K562 (cell line): ENCODE data around the gene PEX11B. TPM values are rescaled to one million over a fixed set of nuclear protein-coding genes. Genes with fewer than 3 reads are reported as not detected.

Experiments used
- BRCA1 ChIP-seq, 2 experiments: fragments of 450-650 bp in 1 of 2; sonication (generic) in 1 of 2; formaldehyde crosslinking in 1 of 2; IDR thresholded peaks; 2 replicates each; pipeline versions ENCODE4 v1.5.0 to v1.6.1; 2017 to 2020; ENCODE audit warnings: mild to moderate bottlenecking in 1 of 2, missing genetic modification reagents in 1 of 2
- BRF1 ChIP-seq: IDR thresholded peaks from 3 replicates; pipeline ENCODE4 v1.6.1; 2011; ENCODE audit warnings: borderline replicate concordance, mild to moderate bottlenecking; ENCODE audit not compliant: insufficient read length; ENCODE audit errors: extremely low read depth
- GATAD2A ChIP-seq: fragments of 450-650 bp; IDR thresholded peaks from 2 replicates; pipeline ENCODE4 v1.6.1; 2017
- L3MBTL2 ChIP-seq: fragments of 450-650 bp; IDR thresholded peaks from 2 replicates; pipeline ENCODE4 v1.6.1; 2016; ENCODE audit warnings: mild to moderate bottlenecking, moderate library complexity
- MYNN ChIP-seq, 2 experiments: sonication (generic); formaldehyde crosslinking in 1 of 2; IDR thresholded peaks; 2 replicates each; pipeline versions ENCODE4 v1.5.0 to v1.6.1; 2016 to 2020; ENCODE audit warnings: antibody characterized with exemption in 1 of 2, missing genetic modification reagents in 1 of 2
- NFE2 ChIP-seq: IDR thresholded peaks from 2 replicates; pipeline ENCODE4 v1.6.1; 2014; ENCODE audit warnings: antibody characterized with exemption, low read depth
- NR2F6 ChIP-seq: fragments of 450-650 bp; formaldehyde crosslinking; IDR thresholded peaks from 2 replicates; pipeline ENCODE4 v1.4.0; 2020; ENCODE audit warnings: mild to moderate bottlenecking
- NR3C1 ChIP-seq: sonication (generic); formaldehyde crosslinking; IDR thresholded peaks from 2 replicates; pipeline ENCODE4 v1.8.1; 2022; ENCODE audit warnings: missing genetic modification reagents
- PHF8 ChIP-seq: fragments of 200-600 bp; sonication (generic); IDR thresholded peaks from 2 replicates; pipeline ENCODE4 v1.6.1; 2012; ENCODE audit warnings: mixed run types, mild to moderate bottlenecking, inconsistent platforms, low read length, moderate library complexity, borderline replicate concordance
- RAD21 ChIP-seq, 2 experiments: fragments of 250-450 bp in 1 of 2; fragments of 450-650 bp in 1 of 2; sonication (Bioruptor Pico) in 1 of 2; formaldehyde crosslinking in 1 of 2; IDR thresholded peaks in 1 of 2; conservative IDR thresholded peaks in 1 of 2; 2 replicates each; pipeline versions ENCODE4 v1.4.0 to v1.8.0; 2020 to 2022; ENCODE audit warnings: mild to moderate bottlenecking in 2 of 2, moderate library complexity in 1 of 2
- RB1 ChIP-seq: fragments of 450-650 bp; IDR thresholded peaks from 2 replicates; pipeline ENCODE4 v1.6.1; 2017; ENCODE audit warnings: low read depth, mild to moderate bottlenecking
- ZBTB17 ChIP-seq: fragments of 450-650 bp; formaldehyde crosslinking; IDR thresholded peaks from 2 replicates; pipeline ENCODE4 v1.4.0; 2020; ENCODE audit warnings: mild to moderate bottlenecking
- ZNF41 ChIP-seq: fragments of 250-450 bp; sonication (Bioruptor Pico); conservative IDR thresholded peaks from 2 replicates; pipeline ENCODE4 v1.4.0; 2020; ENCODE audit warnings: mild to moderate bottlenecking
- ZNF76 ChIP-seq: fragments of 250-450 bp; sonication (Bioruptor Pico); IDR thresholded peaks from 2 replicates; pipeline ENCODE4 v1.4.0; 2020; ENCODE audit warnings: mild to moderate bottlenecking, moderate library complexity, borderline replicate concordance
- ZSCAN32 ChIP-seq: fragments of 450-650 bp; formaldehyde crosslinking; IDR thresholded peaks from 2 replicates; pipeline ENCODE4 v1.4.0; 2020; ENCODE audit warnings: mild to moderate bottlenecking, moderate library complexity
- polyA plus RNA-seq, 8 experiments: library from polyadenylated mRNA; depleted of rRNA in 4 of 8; stranded (reverse) in 5 of 8; unstranded in 3 of 8; fragments of >200 nt; fragmentation: Nextera tagmentation in 2 of 8; fragmentation: Illumina TruSeq in 1 of 8; extraction: Ambion mirVana in 2 of 8; extraction: Trizol in 1 of 8; gene quantifications; 2 replicates each; pipeline versions ENCODE4 v1.2.1 to v1.2.3, GENCODE V29; 2011 to 2014; ENCODE audit warnings: inconsistent platforms in 1 of 8, missing spikeins in 1 of 8
- total RNA-seq, 7 experiments: library from RNA; depleted of rRNA in 6 of 7; stranded (reverse); fragments of >200 nt in 6 of 7; fragmentation: Illumina TruSeq in 2 of 7; extraction: Trizol in 2 of 7; gene quantifications; 2 replicates each; pipeline versions ENCODE4 v1.2.1 to v1.2.3, GENCODE V29; 2011 to 2021; ENCODE audit warnings: low replicate concordance in 1 of 7
- TF ChIP-seq, protein P1 (sequence below): fragments of 450-650 bp; IDR thresholded peaks from 2 replicates; pipeline ENCODE4 v1.6.1; 2018; ENCODE audit not compliant: partially characterized antibody
- TF ChIP-seq, protein P2 (sequence below): fragments of 450-650 bp; IDR thresholded peaks from one replicate; pipeline ENCODE4 v1.6.1; 2018; ENCODE audit warnings: mild to moderate bottlenecking, moderate library complexity; ENCODE audit not compliant: partially characterized antibody
- TF ChIP-seq, protein P3 (sequence below): fragments of 250-450 bp; sonication (Bioruptor Pico); IDR thresholded peaks from 2 replicates; pipeline ENCODE4 v1.8.0; 2021; ENCODE audit warnings: moderate library complexity, mild to moderate bottlenecking, inconsistent platforms
- TF ChIP-seq, protein P4 (sequence below): fragments of 450-650 bp; formaldehyde crosslinking; IDR thresholded peaks from 2 replicates; pipeline ENCODE4 v1.4.0; 2020; ENCODE audit warnings: mild to moderate bottlenecking, mixed read lengths

Gene PEX11B
- total and polyA plus RNA-seq, 9 of the 15 experiments (the other 6 are each of a cell fraction or from before 2014, with no cell fraction given): 13.2 to 60.0 (median 21.7) TPM

DNA sequence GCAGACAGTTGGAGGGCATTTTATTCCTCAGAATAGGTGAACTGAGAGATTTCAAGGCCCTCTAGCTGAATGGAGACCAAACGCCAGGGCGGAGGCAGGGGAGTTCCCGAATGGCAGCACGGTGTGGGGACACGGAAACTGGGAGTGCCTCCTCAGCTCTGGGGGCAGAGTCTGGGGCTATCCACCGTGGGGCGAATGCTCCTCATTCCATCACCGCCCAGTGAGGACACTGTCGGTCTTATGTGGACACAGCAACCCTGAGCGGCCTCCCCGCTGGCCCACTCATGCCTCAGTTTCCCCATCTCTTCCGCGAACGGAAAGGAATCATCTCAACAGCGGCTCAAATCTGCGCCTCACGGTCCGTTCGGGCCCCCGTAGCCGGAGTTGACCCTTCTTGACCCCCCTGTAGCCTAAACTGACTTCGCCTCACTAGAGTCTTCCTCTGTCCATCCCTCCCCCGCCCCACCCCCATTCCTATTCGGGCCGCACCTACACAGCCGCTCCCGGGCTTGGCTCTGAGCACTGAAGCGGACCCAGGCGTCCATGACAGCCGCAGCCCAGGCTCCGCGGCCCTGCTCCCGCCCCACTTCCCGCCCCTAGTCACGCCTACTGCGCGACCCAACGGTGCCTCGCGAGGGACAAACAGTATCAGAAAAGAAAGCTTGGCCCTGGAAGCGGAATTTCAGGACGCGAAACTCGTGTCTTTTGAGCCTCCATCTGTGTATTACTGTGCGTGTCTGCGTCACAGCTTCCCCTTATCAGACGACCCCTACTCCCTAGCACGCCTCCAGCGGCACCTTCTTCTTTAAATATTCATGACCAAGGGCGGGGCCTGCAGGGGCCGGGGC lies at the start of gene PEX11B (continued):
- TF ChIP-seq ZSCAN32 (CRISPR knock-in tag) (no peak), NR2F6 (no peak), MYNN (IDR thresholded peaks at IDR 0.05) (no peak), MYNN (CRISPR knock-in tag; IDR thresholded peaks at IDR 0.05) (no peak), BRCA1 (IDR thresholded peaks at IDR 0.05) (no peak), BRCA1 (CRISPR knock-in tag; IDR thresholded peaks at IDR 0.05) (no peak), RB1 (no peak; the same call in 1 of the 2 replicates), NFE2 (no peak), NR3C1 (no peak), RAD21 (CRISPR knock-in tag; conservative IDR thresholded peaks at IDR 0.05 in 1 of 2, IDR thresholded peaks at IDR 0.05 in 1 of 2) (no peak), PHF8 (peak; percentile 74; the same call in 1 of the 2 replicates), L3MBTL2 (no peak; the same call in 1 of the 2 replicates), BRF1 (no peak), GATAD2A (peak; percentile 73; the same call in 1 of the 2 replicates), ZNF41 (CRISPR knock-in tag) (no peak), ZBTB17 (CRISPR knock-in tag) (no peak), ZNF76 (CRISPR knock-in tag) (no peak)
- TF ChIP-seq, protein P1, sequence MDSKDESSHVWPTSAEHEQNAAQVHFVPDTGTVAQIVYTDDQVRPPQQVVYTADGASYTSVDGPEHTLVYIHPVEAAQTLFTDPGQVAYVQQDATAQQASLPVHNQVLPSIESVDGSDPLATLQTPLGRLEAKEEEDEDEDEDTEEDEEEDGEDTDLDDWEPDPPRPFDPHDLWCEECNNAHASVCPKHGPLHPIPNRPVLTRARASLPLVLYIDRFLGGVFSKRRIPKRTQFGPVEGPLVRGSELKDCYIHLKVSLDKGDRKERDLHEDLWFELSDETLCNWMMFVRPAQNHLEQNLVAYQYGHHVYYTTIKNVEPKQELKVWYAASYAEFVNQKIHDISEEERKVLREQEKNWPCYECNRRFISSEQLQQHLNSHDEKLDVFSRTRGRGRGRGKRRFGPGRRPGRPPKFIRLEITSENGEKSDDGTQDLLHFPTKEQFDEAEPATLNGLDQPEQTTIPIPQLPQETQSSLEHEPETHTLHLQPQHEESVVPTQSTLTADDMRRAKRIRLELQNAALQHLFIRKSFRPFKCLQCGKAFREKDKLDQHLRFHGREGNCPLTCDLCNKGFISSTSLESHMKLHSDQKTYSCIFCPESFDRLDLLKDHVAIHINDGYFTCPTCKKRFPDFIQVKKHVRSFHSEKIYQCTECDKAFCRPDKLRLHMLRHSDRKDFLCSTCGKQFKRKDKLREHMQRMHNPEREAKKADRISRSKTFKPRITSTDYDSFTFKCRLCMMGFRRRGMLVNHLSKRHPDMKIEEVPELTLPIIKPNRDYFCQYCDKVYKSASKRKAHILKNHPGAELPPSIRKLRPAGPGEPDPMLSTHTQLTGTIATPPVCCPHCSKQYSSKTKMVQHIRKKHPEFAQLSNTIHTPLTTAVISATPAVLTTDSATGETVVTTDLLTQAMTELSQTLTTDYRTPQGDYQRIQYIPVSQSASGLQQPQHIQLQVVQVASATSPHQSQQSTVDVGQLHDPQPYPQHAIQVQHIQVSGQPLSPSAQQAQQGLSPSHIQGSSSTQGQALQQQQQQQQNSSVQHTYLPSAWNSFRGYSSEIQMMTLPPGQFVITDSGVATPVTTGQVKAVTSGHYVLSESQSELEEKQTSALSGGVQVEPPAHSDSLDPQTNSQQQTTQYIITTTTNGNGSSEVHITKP: no peak
- TF ChIP-seq, protein P2, sequence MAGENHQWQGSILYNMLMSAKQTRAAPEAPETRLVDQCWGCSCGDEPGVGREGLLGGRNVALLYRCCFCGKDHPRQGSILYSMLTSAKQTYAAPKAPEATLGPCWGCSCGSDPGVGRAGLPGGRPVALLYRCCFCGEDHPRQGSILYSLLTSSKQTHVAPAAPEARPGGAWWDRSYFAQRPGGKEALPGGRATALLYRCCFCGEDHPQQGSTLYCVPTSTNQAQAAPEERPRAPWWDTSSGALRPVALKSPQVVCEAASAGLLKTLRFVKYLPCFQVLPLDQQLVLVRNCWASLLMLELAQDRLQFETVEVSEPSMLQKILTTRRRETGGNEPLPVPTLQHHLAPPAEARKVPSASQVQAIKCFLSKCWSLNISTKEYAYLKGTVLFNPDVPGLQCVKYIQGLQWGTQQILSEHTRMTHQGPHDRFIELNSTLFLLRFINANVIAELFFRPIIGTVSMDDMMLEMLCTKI: no peak
- TF ChIP-seq, protein P3, sequence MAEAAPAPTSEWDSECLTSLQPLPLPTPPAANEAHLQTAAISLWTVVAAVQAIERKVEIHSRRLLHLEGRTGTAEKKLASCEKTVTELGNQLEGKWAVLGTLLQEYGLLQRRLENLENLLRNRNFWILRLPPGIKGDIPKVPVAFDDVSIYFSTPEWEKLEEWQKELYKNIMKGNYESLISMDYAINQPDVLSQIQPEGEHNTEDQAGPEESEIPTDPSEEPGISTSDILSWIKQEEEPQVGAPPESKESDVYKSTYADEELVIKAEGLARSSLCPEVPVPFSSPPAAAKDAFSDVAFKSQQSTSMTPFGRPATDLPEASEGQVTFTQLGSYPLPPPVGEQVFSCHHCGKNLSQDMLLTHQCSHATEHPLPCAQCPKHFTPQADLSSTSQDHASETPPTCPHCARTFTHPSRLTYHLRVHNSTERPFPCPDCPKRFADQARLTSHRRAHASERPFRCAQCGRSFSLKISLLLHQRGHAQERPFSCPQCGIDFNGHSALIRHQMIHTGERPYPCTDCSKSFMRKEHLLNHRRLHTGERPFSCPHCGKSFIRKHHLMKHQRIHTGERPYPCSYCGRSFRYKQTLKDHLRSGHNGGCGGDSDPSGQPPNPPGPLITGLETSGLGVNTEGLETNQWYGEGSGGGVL (CRISPR knock-in tag): no peak
- TF ChIP-seq, protein P4, sequence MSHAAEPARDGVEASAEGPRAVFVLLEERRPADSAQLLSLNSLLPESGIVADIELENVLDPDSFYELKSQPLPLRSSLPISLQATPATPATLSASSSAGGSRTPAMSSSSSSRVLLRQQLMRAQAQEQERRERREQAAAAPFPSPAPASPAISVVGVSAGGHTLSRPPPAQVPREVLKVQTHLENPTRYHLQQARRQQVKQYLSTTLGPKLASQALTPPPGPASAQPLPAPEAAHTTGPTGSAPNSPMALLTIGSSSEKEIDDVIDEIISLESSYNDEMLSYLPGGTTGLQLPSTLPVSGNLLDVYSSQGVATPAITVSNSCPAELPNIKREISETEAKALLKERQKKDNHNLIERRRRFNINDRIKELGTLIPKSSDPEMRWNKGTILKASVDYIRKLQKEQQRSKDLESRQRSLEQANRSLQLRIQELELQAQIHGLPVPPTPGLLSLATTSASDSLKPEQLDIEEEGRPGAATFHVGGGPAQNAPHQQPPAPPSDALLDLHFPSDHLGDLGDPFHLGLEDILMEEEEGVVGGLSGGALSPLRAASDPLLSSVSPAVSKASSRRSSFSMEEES: no peak
